Measurements from ENCODE around the gene MADD.

GRCh38 chr11:47233989-47234668 is 35.8 kb upstream of the MADD start:
- TF ChIP-seq POLR2AphosphoS5 (IDR thresholded peaks at IDR 0.05; ENCODE audit: low read depth, low read length): no peak
- TF ChIP-seq REST (IDR thresholded peaks at IDR 0.05; ENCODE audit: insufficient read depth in 1 of 2, low read depth in 2 of 2, low read length in 2 of 2): no peak
